Spleen (tissue), 11 donors: ENCODE measurements around the gene GPR176. TPM values are rescaled to one million over a fixed set of nuclear protein-coding genes. Genes with fewer than 3 reads are reported as not detected.

Experiments used
- DNase-seq: peaks from one replicate; pipeline ENCODE4 v3.0.0-alpha.2; 2020
- H3K27ac ChIP-seq, 8 donors: fragments of 200-600 bp; sonication (generic) in 7 of 8; 1 replicate in 4 of 8; 2 replicates in 4 of 8; pipeline versions ENCODE4 v1.5.0 to v1.8.0; 2016 to 2021; ENCODE audit warnings: inconsistent platforms in 4 of 8, mild to moderate bottlenecking in 4 of 8, moderate library complexity in 1 of 8
- H3K27me3 ChIP-seq, 7 donors: fragments of 200-600 bp; sonication (generic) in 6 of 7; replicated peaks in 1 of 7; 1 replicate in 4 of 7; 2 replicates in 3 of 7; pipeline versions ENCODE4 v1.5.0 to v1.8.0; 2016 to 2021; ENCODE audit warnings: inconsistent platforms in 3 of 7, mild to moderate bottlenecking in 1 of 7
- H3K36me3 ChIP-seq, 6 donors: fragments of 200-600 bp; sonication (generic) in 5 of 6; 1 replicate in 4 of 6; 2 replicates in 2 of 6; pipeline versions ENCODE4 v1.5.0 to v1.8.0; 2016 to 2021; ENCODE audit warnings: inconsistent platforms in 2 of 6
- H3K4me1 ChIP-seq, 6 donors: fragments of 200-600 bp; sonication (generic) in 5 of 6; 1 replicate in 3 of 6; 2 replicates in 3 of 6; pipeline versions ENCODE4 v1.5.0 to v1.8.0; 2016 to 2021; ENCODE audit warnings: inconsistent platforms in 3 of 6
- H3K4me3 ChIP-seq, 8 donors: fragments of 200-600 bp; sonication (generic) in 7 of 8; 1 replicate in 4 of 8; 2 replicates in 4 of 8; pipeline versions ENCODE4 v1.5.0 to v1.8.0; 2016 to 2021; ENCODE audit warnings: inconsistent platforms in 4 of 8, mild to moderate bottlenecking in 4 of 8, moderate library complexity in 2 of 8
- H3K9me3 ChIP-seq, 8 donors: fragments of 200-600 bp; sonication (generic) in 7 of 8; 1 replicate in 4 of 8; 2 replicates in 4 of 8; pipeline versions ENCODE4 v1.5.0 to v1.8.0; 2016 to 2021; ENCODE audit warnings: inconsistent platforms in 4 of 8
- CTCF ChIP-seq, 11 experiments: fragments of 200-600 bp in 7 of 11; fragments of 450-650 bp in 4 of 11; sonication (generic) in 4 of 11; IDR thresholded peaks in 8 of 11; conservative IDR thresholded peaks in 3 of 11; 1 replicate in 7 of 11; 2 replicates in 4 of 11; pipeline versions ENCODE4 v1.4.0 to v1.8.0; 2016 to 2021; ENCODE audit warnings: antibody characterized with exemption in 11 of 11, inconsistent platforms in 4 of 11, mild to moderate bottlenecking in 1 of 11
- POLR2A ChIP-seq, 3 donors: fragments of 450-650 bp; IDR thresholded peaks; one replicate each; pipeline ENCODE4 v1.5.1; 2017; ENCODE audit warnings: antibody characterized with exemption in 3 of 3, mild to moderate bottlenecking in 1 of 3
- POLR2AphosphoS5 ChIP-seq, 3 donors: sonication (generic); formaldehyde crosslinking; IDR thresholded peaks; one replicate each; pipeline ENCODE4 v1.5.1; 2017; ENCODE audit warnings: antibody characterized with exemption in 3 of 3
- WGBS, 5 donors: extraction: QIAGEN DNeasy Blood & Tissue Kit in 3 of 5; methylation state at CpG; one replicate each; pipeline versions ENCODE4 v1.1.5 to v1.1.7; 2013 to 2018; 5-methylcytosine and 5-hydroxymethylcytosine counted together
- intact Hi-C: fragments of 100-400 bp; cut with DNase I; formaldehyde crosslinking; loops from one replicate; pipeline ENCODE4 v1.15.0; 2023; ENCODE audit warnings: low total_unique reads
- polyA plus RNA-seq, 3 donors: library from polyadenylated mRNA; stranded (reverse); fragments of 200-250 nt; gene quantifications; one replicate each; pipeline ENCODE4 v1.2.1, GENCODE V29; 2013
- total RNA-seq, 7 donors: library from RNA; depleted of rRNA in 3 of 7; stranded (reverse); fragments of >200 nt in 3 of 7; fragmentation: NEBNext Ultra II Directional in 4 of 7; extraction: Animal tissue kit (Norgen Biotek cat#: 25700) in 4 of 7; gene quantifications; one replicate each; pipeline versions ENCODE4 v1.1.0 to v1.2.1, GENCODE V29; 2016 to 2021
- donor health status: healthy with polysubstance abuse.
- donor health status: DM: no; HTN: no; CAD: no; lungs with moderate emphysema.
- donor health status: DM: no; HTN: no; CAD: no.
- donor health status: Bipolar disorder and iron deficiency.
- donor health status: healthy.
- donor health status: DM: no; HTN: no; CAD: no.
- donor health status: DM: yes; HTN: yes; CAD: no.

GPR176 gene
- total and polyA plus RNA-seq, 10 donors: 2.7 to 12.8 (median 5.1) TPM

GRCh38 chr15:39783244-39783820 is 136.7 kb downstream of the GPR176 start:
- peak overlapping the region; percentile 73 to 99 (median 98) for H3K4me3 ChIP-seq
- intact Hi-C loops: loop anchor here (10.0 kb wide), 1 partner anchor 91 kb away; no protein-coding TSS in a partner anchor
- no peaks in the 10 kb centered on the region for H3K27me3 ChIP-seq
- TF ChIP-seq POLR2AphosphoS5 (IDR thresholded peaks at IDR 0.05) (no peak), CTCF (IDR thresholded peaks at IDR 0.05 in 8 of 11, conservative IDR thresholded peaks at IDR 0.05 in 3 of 11) (no peak), POLR2A (IDR thresholded peaks at IDR 0.05) (no peak)
- no peaks in the 10 kb centered on the region for H3K36me3 ChIP-seq
- H3K4me1 ChIP-seq: peaks cover 6 to 56% (median 35%) of the 10 kb centered on the region in 6 donors
- no peak for DNase-seq
- H3K27ac ChIP-seq: peak overlapping the region; percentile 56 to 91 (median 82)
- no peaks in the 10 kb centered on the region for H3K9me3 ChIP-seq
- 1 to 2% (median 2%) methylated on average over 10 of the region's 10 CpGs for WGBS, 5 donors

DNA sequence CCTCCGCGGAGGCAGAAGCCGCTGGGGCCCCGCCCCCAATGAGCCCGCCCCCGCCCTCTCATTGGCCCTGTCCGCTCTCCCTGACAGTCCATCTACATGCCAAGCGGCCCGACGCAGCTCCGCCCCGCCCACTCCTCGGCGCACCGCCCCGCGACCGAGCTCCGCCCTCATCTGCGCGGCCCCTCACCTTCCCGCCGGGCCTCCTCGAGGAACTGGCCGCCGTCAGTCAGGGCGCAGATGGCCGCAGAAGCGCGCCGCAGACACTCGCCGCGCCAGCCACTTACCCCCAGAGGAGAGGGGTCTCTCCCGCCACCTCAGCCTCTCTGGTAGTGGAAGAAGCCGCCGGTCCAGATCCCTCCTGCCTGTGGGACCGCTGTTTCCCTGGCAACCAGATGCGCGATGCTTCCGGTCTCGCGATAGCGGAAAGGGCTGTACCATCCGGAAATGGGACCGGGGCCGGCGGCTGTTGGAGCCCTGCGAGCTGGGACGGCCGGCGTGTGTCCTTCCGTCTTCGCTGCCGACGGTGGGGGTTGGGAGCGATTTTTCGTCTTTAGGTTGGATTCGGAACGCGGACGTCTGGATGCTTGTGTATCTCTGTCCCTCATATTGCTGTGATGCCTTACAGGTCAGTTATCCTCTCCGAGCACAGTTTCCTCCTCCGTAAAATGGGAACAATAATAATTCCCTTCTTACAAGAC is 137.5 kb downstream of the GPR176 start, which contains the start of gene FSIP1:
TSS of gene FSIP1 (minus strand) at position 401 of the 698 bp plus-strand sequence. CDS start 6,317 bp downstream, outside the sequence.
- Histone ChIP-seq H3K27ac (peak within 1 kb of the TSS; percentile 56 to 91 (median 82)), H3K27me3 (no peaks in the 10 kb centered on the region), H3K9me3 (no peaks in the 10 kb centered on the region), H3K36me3 (no peaks in the 10 kb centered on the region), H3K4me3 (peak within 1 kb of the TSS; percentile 73 to 99 (median 98)), H3K4me1 (peaks cover 6 to 51% (median 35%) of the 10 kb centered on the region in 6 donors)
- WGBS, 5 donors: 0 to 2% (median 0%) methylated on average over 14 to 64 of the region's 64 CpGs
- TF ChIP-seq POLR2A (IDR thresholded peaks at IDR 0.05) (peak in 1 of 3 donors; percentile 24), CTCF (IDR thresholded peaks at IDR 0.05 in 8 of 11, conservative IDR thresholded peaks at IDR 0.05 in 3 of 11) (peak in 2 of 11 experiments; percentile 17 to 30), POLR2AphosphoS5 (IDR thresholded peaks at IDR 0.05) (peak; percentile 90 to 94 (median 92))
- intact Hi-C loops: loop anchor here (10.0 kb wide), 1 partner anchor 92 kb away; no protein-coding TSS in a partner anchor
- DNase-seq: peak; percentile 99

DNA sequence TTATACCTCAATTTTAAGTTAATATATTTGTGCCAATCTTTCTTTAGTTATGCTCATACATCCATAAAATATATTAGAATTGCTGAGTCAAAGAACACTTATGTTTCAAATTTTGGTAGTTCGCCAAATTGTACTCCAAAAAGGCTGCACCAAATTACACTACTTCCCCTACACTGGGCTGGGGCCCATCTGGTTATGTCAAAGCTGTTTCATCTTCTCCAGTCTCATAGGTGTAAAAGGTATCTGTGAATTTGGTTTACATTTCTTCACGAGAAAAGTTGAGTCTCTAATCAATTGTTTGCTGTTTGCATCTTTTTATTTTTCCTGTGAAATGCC is 138.1 kb downstream of the GPR176 start:
- peak overlapping the region in 7 of 8 donors; percentile 72 to 91 (median 83) for H3K27ac ChIP-seq
- WGBS, 5 donors: 29 to 57% (median 46%) methylated on average over 2 of the region's 2 CpGs

More for the DNA sequence above, 138.1 kb downstream of the GPR176 start:
- H3K27me3 ChIP-seq: no peaks in the 10 kb centered on the region
- peaks cover 6 to 51% (median 35%) of the 10 kb centered on the region in 6 donors for H3K4me1 ChIP-seq
- no peak for DNase-seq
- peak overlapping the region; percentile 73 to 99 (median 98) for H3K4me3 ChIP-seq
- H3K36me3 ChIP-seq: no peaks in the 10 kb centered on the region
- intact Hi-C loops: loop anchor here (10.0 kb wide), 1 partner anchor 93 kb away; no protein-coding TSS in a partner anchor
- no peak for TF ChIP-seq POLR2AphosphoS5 (IDR thresholded peaks at IDR 0.05)
- no peak for TF ChIP-seq POLR2A (IDR thresholded peaks at IDR 0.05)
- TF ChIP-seq CTCF (IDR thresholded peaks at IDR 0.05 in 8 of 11, conservative IDR thresholded peaks at IDR 0.05 in 3 of 11): no peak
- H3K9me3 ChIP-seq: no peaks in the 10 kb centered on the region
